Gastroesophageal sphincter (tissue), 3 donors: ENCODE results near the gene UBTF.

Experiments used
- EP300 ChIP-seq: sonication (generic); formaldehyde crosslinking; IDR thresholded peaks from one replicate; pipeline ENCODE4 v1.6.1; 2017; ENCODE audit warnings: antibody characterized with exemption, mild to moderate bottlenecking
- POLR2A ChIP-seq, 2 donors: fragments of 450-650 bp; IDR thresholded peaks; one replicate each; pipeline ENCODE4 v1.6.1; 2017; ENCODE audit warnings: antibody characterized with exemption in 2 of 2, mild to moderate bottlenecking in 2 of 2, moderate library complexity in 1 of 2
- POLR2AphosphoS5 ChIP-seq: sonication (generic); formaldehyde crosslinking; IDR thresholded peaks from one replicate; pipeline ENCODE4 v1.6.1; 2017; ENCODE audit warnings: antibody characterized with exemption
- TF ChIP-seq, protein P1 (sequence below), 4 experiments: fragments of 200-600 bp in 2 of 4; fragments of 450-650 bp in 2 of 4; sonication (generic) in 1 of 4; IDR thresholded peaks; one replicate each; pipeline ENCODE4 v1.5.1; 2017 to 2019; ENCODE audit warnings: antibody characterized with exemption in 4 of 4, mild to moderate bottlenecking in 2 of 4, moderate library complexity in 2 of 4

DNA sequence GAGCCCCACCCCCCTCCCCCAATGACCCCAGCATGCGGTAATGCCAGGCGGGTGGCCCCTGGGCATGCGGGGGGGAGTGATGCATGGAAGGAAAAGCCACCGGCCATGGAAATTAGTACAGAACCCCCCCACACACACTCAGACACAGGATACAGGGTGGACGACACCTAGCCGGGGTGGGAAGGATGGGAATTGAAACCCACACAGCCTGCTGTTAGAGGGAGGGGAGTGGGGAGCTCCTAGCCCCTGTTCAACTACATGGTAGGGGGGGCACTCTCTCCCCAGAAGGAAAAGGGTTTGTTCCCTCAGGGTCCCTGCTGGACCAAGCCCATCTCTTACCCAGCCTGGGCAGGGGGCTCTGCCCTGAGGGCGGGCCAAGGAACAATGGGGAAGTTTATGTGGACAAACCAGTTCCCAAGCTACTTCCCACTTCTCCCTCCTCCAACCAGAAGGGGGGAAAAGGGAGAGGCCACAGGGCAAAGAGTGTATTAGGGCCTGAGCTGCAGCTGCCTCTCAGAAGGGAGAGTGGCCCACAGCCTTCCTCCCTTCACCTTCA is 27.5 kb downstream of the UBTF start:
- TF ChIP-seq, protein P1, sequence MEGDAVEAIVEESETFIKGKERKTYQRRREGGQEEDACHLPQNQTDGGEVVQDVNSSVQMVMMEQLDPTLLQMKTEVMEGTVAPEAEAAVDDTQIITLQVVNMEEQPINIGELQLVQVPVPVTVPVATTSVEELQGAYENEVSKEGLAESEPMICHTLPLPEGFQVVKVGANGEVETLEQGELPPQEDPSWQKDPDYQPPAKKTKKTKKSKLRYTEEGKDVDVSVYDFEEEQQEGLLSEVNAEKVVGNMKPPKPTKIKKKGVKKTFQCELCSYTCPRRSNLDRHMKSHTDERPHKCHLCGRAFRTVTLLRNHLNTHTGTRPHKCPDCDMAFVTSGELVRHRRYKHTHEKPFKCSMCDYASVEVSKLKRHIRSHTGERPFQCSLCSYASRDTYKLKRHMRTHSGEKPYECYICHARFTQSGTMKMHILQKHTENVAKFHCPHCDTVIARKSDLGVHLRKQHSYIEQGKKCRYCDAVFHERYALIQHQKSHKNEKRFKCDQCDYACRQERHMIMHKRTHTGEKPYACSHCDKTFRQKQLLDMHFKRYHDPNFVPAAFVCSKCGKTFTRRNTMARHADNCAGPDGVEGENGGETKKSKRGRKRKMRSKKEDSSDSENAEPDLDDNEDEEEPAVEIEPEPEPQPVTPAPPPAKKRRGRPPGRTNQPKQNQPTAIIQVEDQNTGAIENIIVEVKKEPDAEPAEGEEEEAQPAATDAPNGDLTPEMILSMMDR (IDR thresholded peaks at IDR 0.05), result no peak
- TF ChIP-seq POLR2A (IDR thresholded peaks at IDR 0.05), result no peak
- TF ChIP-seq EP300, result no peak
- no peak for TF ChIP-seq POLR2AphosphoS5
